ENCODE measurements around the gene CPXM2.

Gene CPXM2

GRCh38 chr10:123855008-123855684, 36.5 kb downstream of the CPXM2 start:
- H3K9ac ChIP-seq (ENCODE audit: low read depth, low read length), result no peak overlapping the region
- no peaks in the 10 kb centered on the region for H3K27me3 ChIP-seq (ENCODE audit: control insufficient read depth, insufficient read depth, low read length)
- no peaks in the 10 kb centered on the region for H3K36me3 ChIP-seq (ENCODE audit: insufficient read depth, low read length)

GRCh38 chr10:123854498-123854897, 37.1 kb downstream of the CPXM2 start:
- no peaks in the 10 kb centered on the region for H3K36me3 ChIP-seq (ENCODE audit: insufficient read depth, low read length)
- H3K4me3 ChIP-seq (ENCODE audit: low read length), result no peak overlapping the region
- H3K9me3 ChIP-seq (replicated peaks; ENCODE audit: low read length), result peaks cover 4% of the 10 kb centered on the region
- H3K4me2 ChIP-seq (ENCODE audit: low read length), result no peak overlapping the region
- H3K4me1 ChIP-seq (ENCODE audit: control insufficient read depth, insufficient read depth, low read length), result no peaks in the 10 kb centered on the region
- H3K27me3 ChIP-seq (ENCODE audit: control insufficient read depth, insufficient read depth, low read length), result no peaks in the 10 kb centered on the region
- H3K9ac ChIP-seq (ENCODE audit: low read depth, low read length), result no peak overlapping the region

More at GRCh38 chr10:123855008-123855684, 36.5 kb downstream of the CPXM2 start:
- H3K9me3 ChIP-seq (replicated peaks; ENCODE audit: low read length), result peaks cover 8% of the 10 kb centered on the region
- H3K4me2 ChIP-seq (ENCODE audit: low read length), result no peak overlapping the region
- no peak overlapping the region for H3K4me3 ChIP-seq (ENCODE audit: low read length)
- H3K4me1 ChIP-seq (ENCODE audit: control insufficient read depth, insufficient read depth, low read length), result no peaks in the 10 kb centered on the region

DNA sequence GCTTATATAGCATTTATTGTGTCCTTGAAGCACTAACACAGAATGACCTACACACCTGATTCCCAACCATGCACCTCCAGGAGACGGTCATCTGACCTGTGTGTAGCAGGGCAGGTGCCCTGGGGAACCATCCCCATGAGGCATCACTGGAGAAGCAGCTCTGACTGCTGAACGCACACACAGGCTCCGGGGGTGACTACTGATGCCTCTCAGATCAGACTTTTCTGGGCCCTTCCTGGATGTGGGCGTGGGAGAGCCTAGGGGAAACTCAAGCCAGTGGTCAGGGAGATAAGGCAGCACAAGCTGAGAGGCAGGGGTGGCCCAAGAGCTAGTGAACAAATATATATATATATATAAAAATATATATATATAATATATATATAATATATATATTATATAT, 37.6 kb downstream of the CPXM2 start:
- Histone ChIP-seq H3K4me1 (ENCODE audit: control insufficient read depth, insufficient read depth, low read length) (no peaks in the 10 kb centered on the region), H3K27me3 (ENCODE audit: control insufficient read depth, insufficient read depth, low read length) (no peaks in the 10 kb centered on the region), H3K4me2 (ENCODE audit: low read length) (no peak overlapping the region), H3K9ac (ENCODE audit: low read depth, low read length) (no peak overlapping the region), H3K36me3 (ENCODE audit: insufficient read depth, low read length) (no peaks in the 10 kb centered on the region), H3K4me3 (ENCODE audit: low read length) (no peak overlapping the region), H3K9me3 (replicated peaks; ENCODE audit: low read length) (no peaks in the 10 kb centered on the region)

DNA sequence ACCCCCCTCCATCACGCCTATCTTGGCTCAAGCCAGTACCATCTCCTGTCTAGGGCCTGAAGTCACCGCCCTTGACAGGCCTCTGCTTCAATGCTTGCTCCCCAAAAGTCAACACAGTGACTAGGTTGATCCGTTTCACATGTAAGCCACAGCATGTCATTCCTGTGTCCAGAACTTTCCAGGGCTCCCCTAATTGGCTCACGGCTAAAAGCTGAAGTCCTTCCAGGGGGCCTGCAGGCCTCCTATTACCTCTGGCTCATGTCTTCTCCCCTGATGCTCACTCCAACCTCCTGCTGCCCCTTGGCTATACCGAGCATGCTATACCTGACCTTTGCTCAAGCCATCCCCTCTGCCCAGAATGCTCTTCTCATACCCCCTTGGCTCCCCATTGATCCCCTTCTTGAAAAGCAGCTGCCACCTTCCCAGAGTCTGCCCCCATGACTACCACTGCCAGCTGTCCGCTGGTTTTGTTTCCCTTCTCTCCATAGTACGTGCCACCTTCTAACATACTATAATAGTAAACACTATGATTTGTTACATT, 39.1 kb downstream of the CPXM2 start:
- no peak overlapping the region for H3K4me2 ChIP-seq (ENCODE audit: low read length)
- no peak overlapping the region for H3K4me3 ChIP-seq (ENCODE audit: low read length)
- H3K36me3 ChIP-seq (ENCODE audit: insufficient read depth, low read length), result no peaks in the 10 kb centered on the region
- no peaks in the 10 kb centered on the region for H3K9me3 ChIP-seq (replicated peaks; ENCODE audit: low read length)
- H3K27me3 ChIP-seq (ENCODE audit: control insufficient read depth, insufficient read depth, low read length), result no peaks in the 10 kb centered on the region
- no peaks in the 10 kb centered on the region for H3K4me1 ChIP-seq (ENCODE audit: control insufficient read depth, insufficient read depth, low read length)
- H3K9ac ChIP-seq (ENCODE audit: low read depth, low read length), result no peak overlapping the region

DNA sequence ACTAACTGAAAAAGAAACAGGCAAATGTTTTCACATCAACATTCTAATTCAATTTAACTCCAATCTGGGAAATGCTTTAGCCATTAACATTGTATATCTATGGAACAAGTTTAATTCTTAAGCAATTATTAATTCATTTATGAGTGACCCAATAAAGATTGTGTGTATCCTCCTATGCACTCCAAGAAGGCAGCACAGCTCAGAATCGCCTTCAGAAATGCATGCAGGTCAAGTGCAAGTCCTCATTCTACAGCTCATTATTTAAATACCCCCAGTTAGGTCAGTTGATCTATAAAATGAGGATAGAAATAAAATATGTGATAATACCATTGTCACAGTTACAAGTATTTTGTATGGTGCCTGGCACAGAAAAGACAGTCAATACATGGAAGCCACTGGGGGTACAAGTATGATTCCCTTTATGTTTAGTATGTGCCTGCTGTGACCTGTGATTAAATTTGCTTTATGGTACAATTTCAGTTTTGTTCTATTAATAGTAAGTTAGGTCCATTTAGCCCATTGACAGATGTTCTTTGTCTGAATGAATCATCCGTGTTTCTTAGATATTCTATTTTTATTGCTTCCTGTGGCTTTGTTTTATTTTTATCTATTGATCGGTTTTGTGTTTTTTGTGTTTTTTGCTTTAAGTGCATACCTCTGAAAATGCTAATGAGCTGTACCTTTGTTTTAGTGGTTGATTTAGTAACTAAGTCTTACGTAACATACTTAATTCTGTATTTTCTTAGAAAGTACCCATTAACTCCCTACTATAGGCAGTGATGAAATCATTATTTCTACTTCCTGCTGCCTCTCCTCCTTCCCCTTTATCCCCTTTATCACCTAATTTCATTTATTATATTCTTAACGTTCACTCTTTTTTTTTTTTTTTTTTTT, 42.8 kb downstream of the CPXM2 start:
- Histone ChIP-seq H3K9me3 (replicated peaks; ENCODE audit: low read length) (no peaks in the 10 kb centered on the region), H3K9ac (ENCODE audit: low read depth, low read length) (no peak overlapping the region), H3K4me3 (ENCODE audit: low read length) (no peak overlapping the region), H3K4me2 (ENCODE audit: low read length) (no peak overlapping the region), H3K4me1 (ENCODE audit: control insufficient read depth, insufficient read depth, low read length) (no peaks in the 10 kb centered on the region), H3K27me3 (ENCODE audit: control insufficient read depth, insufficient read depth, low read length) (no peaks in the 10 kb centered on the region), H3K36me3 (ENCODE audit: insufficient read depth, low read length) (no peaks in the 10 kb centered on the region)

DNA sequence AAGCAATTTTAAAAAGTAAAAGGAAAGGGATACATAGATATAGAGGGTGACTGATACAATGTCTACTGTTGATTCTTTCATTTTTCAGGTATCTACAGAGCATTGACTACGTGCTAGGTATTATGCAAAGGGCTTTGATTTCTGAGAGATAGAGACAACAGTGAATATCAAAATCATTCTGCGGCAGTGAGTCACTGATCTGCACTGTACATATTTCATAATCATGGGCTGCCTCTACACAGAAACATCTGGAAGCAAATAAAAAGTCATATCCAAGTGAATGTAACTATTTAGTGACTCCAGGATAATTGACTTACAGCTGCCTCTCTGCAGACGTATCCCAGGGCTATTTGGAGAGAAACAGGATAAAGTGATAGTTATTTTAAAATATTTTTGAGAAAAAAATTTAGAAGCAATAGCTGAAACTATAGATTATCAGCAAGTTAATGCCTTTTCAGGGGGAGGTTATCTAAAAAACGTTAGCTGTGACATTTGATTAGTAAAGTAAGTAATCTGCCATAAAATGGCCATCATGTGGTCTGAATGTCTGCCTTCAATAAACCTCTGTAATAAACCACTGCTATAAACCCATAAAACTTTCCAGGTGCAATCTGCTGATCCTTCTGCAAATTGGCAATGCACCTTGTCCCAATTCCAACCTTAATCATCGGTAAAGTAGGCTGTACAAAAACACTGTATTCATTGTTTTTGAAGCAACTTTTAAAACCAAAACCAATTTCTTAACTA, 43.7 kb downstream of the CPXM2 start:
- Histone ChIP-seq H3K4me2 (ENCODE audit: low read length) (no peak overlapping the region), H3K9ac (ENCODE audit: low read depth, low read length) (no peak overlapping the region), H3K36me3 (ENCODE audit: insufficient read depth, low read length) (no peaks in the 10 kb centered on the region), H3K4me1 (ENCODE audit: control insufficient read depth, insufficient read depth, low read length) (no peaks in the 10 kb centered on the region), H3K27me3 (ENCODE audit: control insufficient read depth, insufficient read depth, low read length) (no peaks in the 10 kb centered on the region), H3K4me3 (ENCODE audit: low read length) (no peak overlapping the region), H3K9me3 (replicated peaks; ENCODE audit: low read length) (no peaks in the 10 kb centered on the region)

DNA sequence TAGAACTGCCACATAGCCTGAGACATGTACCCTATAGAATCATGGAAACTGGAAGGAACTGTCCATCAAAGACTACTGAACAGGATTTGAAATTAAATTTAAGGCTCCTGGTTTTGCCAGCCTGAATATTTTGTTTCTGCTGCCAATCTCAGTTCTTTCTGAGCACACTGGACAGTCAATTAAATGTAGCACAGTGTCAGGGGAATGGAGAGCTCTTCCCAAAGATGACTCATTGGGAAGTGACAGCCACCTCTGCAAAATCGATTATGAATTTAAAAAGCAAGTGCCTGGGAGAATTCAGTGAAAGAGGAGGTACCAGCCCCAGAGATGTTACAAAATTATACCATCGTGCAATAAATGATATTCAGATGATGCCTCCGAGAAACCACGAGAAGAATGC, 47.8 kb downstream of the CPXM2 start:
- H3K4me1 ChIP-seq (ENCODE audit: control insufficient read depth, insufficient read depth, low read length), result no peaks in the 10 kb centered on the region
- no peaks in the 10 kb centered on the region for H3K36me3 ChIP-seq (ENCODE audit: insufficient read depth, low read length)
- H3K4me3 ChIP-seq (ENCODE audit: low read length), result no peak overlapping the region
- H3K9ac ChIP-seq (ENCODE audit: low read depth, low read length), result no peak overlapping the region
- H3K4me2 ChIP-seq (ENCODE audit: low read length), result no peak overlapping the region
- no peaks in the 10 kb centered on the region for H3K9me3 ChIP-seq (replicated peaks; ENCODE audit: low read length)
- H3K27me3 ChIP-seq (ENCODE audit: control insufficient read depth, insufficient read depth, low read length), result no peaks in the 10 kb centered on the region

GRCh38 chr10:123842692-123843385, 48.8 kb downstream of the CPXM2 start:
- Histone ChIP-seq H3K9me3 (replicated peaks; ENCODE audit: low read length) (no peaks in the 10 kb centered on the region), H3K36me3 (ENCODE audit: insufficient read depth, low read length) (no peaks in the 10 kb centered on the region), H3K4me1 (ENCODE audit: control insufficient read depth, insufficient read depth, low read length) (no peaks in the 10 kb centered on the region), H3K9ac (ENCODE audit: low read depth, low read length) (no peak overlapping the region), H3K4me2 (ENCODE audit: low read length) (no peak overlapping the region), H3K27me3 (ENCODE audit: control insufficient read depth, insufficient read depth, low read length) (no peaks in the 10 kb centered on the region), H3K4me3 (ENCODE audit: low read length) (no peak overlapping the region)

DNA sequence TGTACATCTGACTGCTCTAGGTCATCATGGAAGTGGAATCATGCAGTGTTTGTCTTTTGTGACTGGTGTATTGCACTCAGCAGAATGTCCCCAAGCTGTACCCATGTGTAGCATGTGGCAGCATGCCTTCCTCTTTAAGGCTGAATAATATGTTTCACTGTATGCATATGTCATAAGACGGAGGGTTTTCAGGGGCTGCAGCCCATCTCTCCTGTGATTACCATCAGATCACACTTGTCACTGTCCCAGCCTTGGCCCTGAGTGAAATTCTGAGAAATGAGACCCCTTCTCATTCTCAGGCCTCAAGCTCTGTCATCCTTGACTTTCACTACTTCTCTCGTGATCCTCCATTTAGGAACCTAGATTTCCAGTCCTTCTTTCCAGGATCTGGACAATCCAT, 50.0 kb downstream of the CPXM2 start:
- Histone ChIP-seq H3K9ac (ENCODE audit: low read depth, low read length) (no peak overlapping the region), H3K9me3 (replicated peaks; ENCODE audit: low read length) (no peaks in the 10 kb centered on the region), H3K4me2 (ENCODE audit: low read length) (no peak overlapping the region), H3K4me1 (ENCODE audit: control insufficient read depth, insufficient read depth, low read length) (no peaks in the 10 kb centered on the region), H3K27me3 (ENCODE audit: control insufficient read depth, insufficient read depth, low read length) (no peaks in the 10 kb centered on the region), H3K36me3 (ENCODE audit: insufficient read depth, low read length) (no peaks in the 10 kb centered on the region), H3K4me3 (ENCODE audit: low read length) (no peak overlapping the region)

DNA sequence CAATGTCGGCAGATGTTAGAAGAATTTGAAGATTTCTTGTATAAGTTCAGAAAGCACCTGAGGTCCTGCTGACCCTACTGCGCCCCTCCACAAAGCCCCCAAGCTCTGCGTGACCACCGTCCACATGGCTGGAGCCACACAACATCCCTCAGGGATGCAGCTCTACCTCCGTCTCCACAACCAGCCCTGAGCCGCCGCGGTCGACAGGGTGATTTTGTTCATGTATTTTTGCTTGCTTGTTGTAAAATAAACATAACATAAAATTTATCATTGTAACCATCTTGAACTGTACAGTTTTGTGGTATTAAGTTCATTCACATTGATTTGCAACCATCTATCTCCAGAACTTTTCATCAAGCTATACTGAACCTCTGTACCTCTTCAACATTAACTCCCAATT, 50.5 kb downstream of the CPXM2 start:
- no peaks in the 10 kb centered on the region for H3K9me3 ChIP-seq (replicated peaks; ENCODE audit: low read length)
- H3K27me3 ChIP-seq (ENCODE audit: control insufficient read depth, insufficient read depth, low read length), result no peaks in the 10 kb centered on the region
- H3K36me3 ChIP-seq (ENCODE audit: insufficient read depth, low read length), result no peaks in the 10 kb centered on the region
- H3K9ac ChIP-seq (ENCODE audit: low read depth, low read length), result no peak overlapping the region
- H3K4me2 ChIP-seq (ENCODE audit: low read length), result no peak overlapping the region
- no peaks in the 10 kb centered on the region for H3K4me1 ChIP-seq (ENCODE audit: control insufficient read depth, insufficient read depth, low read length)
- no peak overlapping the region for H3K4me3 ChIP-seq (ENCODE audit: low read length)

DNA sequence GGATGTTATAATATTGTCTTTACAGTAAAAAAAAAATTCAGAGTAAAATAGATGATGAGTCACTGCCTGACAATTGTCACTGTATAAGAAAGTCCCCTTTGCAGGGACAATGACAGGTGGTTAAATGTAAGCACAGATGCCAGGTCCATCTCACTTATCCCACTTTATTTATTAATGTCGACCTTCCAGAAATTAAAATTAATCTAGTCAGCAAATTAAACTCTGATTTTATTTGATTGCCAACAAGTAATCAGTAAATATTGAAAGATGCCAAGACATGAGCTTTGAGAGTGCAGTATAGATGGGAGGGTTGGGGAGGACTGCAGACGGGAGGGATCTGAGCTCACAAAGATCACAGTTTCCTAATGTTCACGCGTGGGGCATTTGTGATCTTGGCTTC, 50.9 kb downstream of the CPXM2 start:
- Histone ChIP-seq H3K4me2 (ENCODE audit: low read length) (no peak overlapping the region), H3K9ac (ENCODE audit: low read depth, low read length) (no peak overlapping the region), H3K36me3 (ENCODE audit: insufficient read depth, low read length) (no peaks in the 10 kb centered on the region), H3K4me1 (ENCODE audit: control insufficient read depth, insufficient read depth, low read length) (no peaks in the 10 kb centered on the region), H3K4me3 (ENCODE audit: low read length) (no peak overlapping the region), H3K9me3 (replicated peaks; ENCODE audit: low read length) (no peaks in the 10 kb centered on the region), H3K27me3 (ENCODE audit: control insufficient read depth, insufficient read depth, low read length) (no peaks in the 10 kb centered on the region)
